BLaER1 (cell line): ENCODE data around the gene GPR39.

Source experiments
- H3K27ac ChIP-seq: shearing (Covaris generic); formaldehyde crosslinking; 2 replicates; pipeline ENCODE4 v1.8.1; 2022
- H3K27me3 ChIP-seq: shearing (Covaris generic); formaldehyde crosslinking; 2 replicates; pipeline ENCODE4 v1.8.1; 2022
- H3K36me3 ChIP-seq: shearing (Covaris generic); formaldehyde crosslinking; 2 replicates; pipeline ENCODE4 v1.8.1; 2022
- H3K4me1 ChIP-seq: shearing (Covaris generic); formaldehyde crosslinking; 2 replicates; pipeline ENCODE4 v1.8.1; 2022
- H3K4me2 ChIP-seq: shearing (Covaris generic); formaldehyde crosslinking; 2 replicates; pipeline ENCODE4 v1.8.1; 2022
- H3K4me3 ChIP-seq: shearing (Covaris generic); formaldehyde crosslinking; 2 replicates; pipeline ENCODE4 v1.8.1; 2022
- H3K9ac ChIP-seq: shearing (Covaris generic); formaldehyde crosslinking; 2 replicates; pipeline ENCODE4 v1.8.1; 2022
- H3K9me3 ChIP-seq: shearing (Covaris generic); formaldehyde crosslinking; 2 replicates; pipeline ENCODE4 v1.8.1; 2022
- H4K20me1 ChIP-seq: shearing (Covaris generic); formaldehyde crosslinking; 2 replicates; pipeline ENCODE4 v1.8.1; 2022
- Cebpa-rat ChIP-seq: shearing (Covaris generic); IDR thresholded peaks from 2 replicates; pipeline ENCODE4 v1.8.1; 2022

GPR39 gene

DNA sequence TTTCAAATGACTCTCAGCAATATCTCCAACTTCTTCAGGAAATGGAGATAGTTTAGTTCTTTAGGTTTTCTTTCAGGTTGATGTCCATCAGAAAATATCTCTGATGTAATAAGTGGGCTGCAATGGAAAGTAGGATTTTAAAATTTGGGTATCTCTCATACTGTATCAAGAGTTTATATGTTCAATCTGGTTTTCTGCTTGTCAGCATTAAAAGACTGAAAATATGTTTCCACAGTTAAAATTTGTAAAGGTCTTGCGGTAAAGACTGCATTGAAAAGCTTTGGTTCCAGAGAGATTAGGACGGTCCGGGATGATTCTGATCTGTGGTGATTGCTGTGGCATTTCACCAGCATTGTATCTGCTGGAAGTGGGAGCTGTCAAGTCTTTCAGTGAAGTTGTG, 170.2 kb downstream of the GPR39 start:
- Histone ChIP-seq H3K4me2 (no peak overlapping the region), H3K9me3 (no peaks in the 10 kb centered on the region), H3K27ac (no peak overlapping the region), H3K4me1 (no peaks in the 10 kb centered on the region), H4K20me1 (no peaks in the 10 kb centered on the region), H3K36me3 (no peaks in the 10 kb centered on the region), H3K9ac (no peak overlapping the region), H3K4me3 (no peak overlapping the region), H3K27me3 (no peaks in the 10 kb centered on the region)
- TF ChIP-seq Cebpa-rat = no peak

GRCh38 chr2:132588576-132588975, 172.0 kb downstream of the GPR39 start:
- TF ChIP-seq Cebpa-rat = no peak
- Histone ChIP-seq H3K27ac (no peak overlapping the region), H3K4me3 (no peak overlapping the region)

GRCh38 chr2:132589111-132589830, 172.7 kb downstream of the GPR39 start:
- no peak for TF ChIP-seq Cebpa-rat
- H3K27me3 ChIP-seq = no peaks in the 10 kb centered on the region
- no peaks in the 10 kb centered on the region for H4K20me1 ChIP-seq
- no peaks in the 10 kb centered on the region for H3K36me3 ChIP-seq
- H3K4me1 ChIP-seq = no peaks in the 10 kb centered on the region
- H3K4me2 ChIP-seq = no peak overlapping the region
- H3K27ac ChIP-seq = no peak overlapping the region
- H3K9ac ChIP-seq = no peak overlapping the region
- no peak overlapping the region for H3K4me3 ChIP-seq
- no peaks in the 10 kb centered on the region for H3K9me3 ChIP-seq

More at GRCh38 chr2:132588576-132588975, 172.0 kb downstream of the GPR39 start:
- no peaks in the 10 kb centered on the region for H4K20me1 ChIP-seq
- no peaks in the 10 kb centered on the region for H3K9me3 ChIP-seq
- no peak overlapping the region for H3K4me2 ChIP-seq
- no peaks in the 10 kb centered on the region for H3K36me3 ChIP-seq
- H3K9ac ChIP-seq = no peak overlapping the region
- no peaks in the 10 kb centered on the region for H3K4me1 ChIP-seq
- H3K27me3 ChIP-seq = no peaks in the 10 kb centered on the region

GRCh38 chr2:132589966-132590365, 173.4 kb downstream of the GPR39 start:
- Histone ChIP-seq H3K4me2 (no peak overlapping the region), H3K9ac (no peak overlapping the region), H3K27ac (no peak overlapping the region), H3K4me3 (no peak overlapping the region), H4K20me1 (no peaks in the 10 kb centered on the region), H3K27me3 (no peaks in the 10 kb centered on the region), H3K9me3 (no peaks in the 10 kb centered on the region), H3K4me1 (no peaks in the 10 kb centered on the region), H3K36me3 (no peaks in the 10 kb centered on the region)
- no peak for TF ChIP-seq Cebpa-rat

DNA sequence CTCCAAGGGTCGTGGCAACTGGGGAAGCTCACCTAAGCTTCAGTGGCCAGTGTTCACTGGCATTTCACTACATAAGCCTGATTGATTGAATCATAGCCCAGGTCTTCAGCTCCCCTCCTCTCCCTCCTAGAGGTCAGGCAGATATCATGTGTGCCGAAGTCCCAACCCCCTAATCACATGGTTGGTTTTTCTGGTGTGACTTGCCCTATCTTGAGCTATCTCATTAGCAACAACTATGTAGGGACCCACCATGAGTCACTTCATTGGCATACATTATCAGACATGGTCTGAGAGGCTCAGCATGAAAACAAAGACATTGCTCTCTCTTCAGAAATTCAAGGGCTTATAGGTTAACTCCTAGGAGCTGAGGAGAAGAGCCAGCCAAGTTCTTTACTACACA, 176.6 kb downstream of the GPR39 start:
- Histone ChIP-seq H3K4me3 (no peak overlapping the region), H3K4me2 (no peak overlapping the region), H3K9ac (no peak overlapping the region), H3K36me3 (no peaks in the 10 kb centered on the region), H3K4me1 (no peaks in the 10 kb centered on the region), H3K27ac (no peak overlapping the region), H3K27me3 (no peaks in the 10 kb centered on the region), H4K20me1 (no peaks in the 10 kb centered on the region), H3K9me3 (no peaks in the 10 kb centered on the region)
- no peak for TF ChIP-seq Cebpa-rat

- no peaks in the 10 kb centered on the region for H3K27me3 ChIP-seq
- no peak overlapping the region for H3K4me3 ChIP-seq
- H3K27ac ChIP-seq = no peak overlapping the region
- H3K4me1 ChIP-seq = no peaks in the 10 kb centered on the region
- H4K20me1 ChIP-seq = no peaks in the 10 kb centered on the region
- H3K4me2 ChIP-seq = no peak overlapping the region
- no peaks in the 10 kb centered on the region for H3K36me3 ChIP-seq
- H3K9ac ChIP-seq = no peak overlapping the region
- H3K9me3 ChIP-seq = no peaks in the 10 kb centered on the region
- no peak for TF ChIP-seq Cebpa-rat
These were observed 178.6 kb downstream of the GPR39 start for GRCh38 chr2:132595186-132595585.

DNA sequence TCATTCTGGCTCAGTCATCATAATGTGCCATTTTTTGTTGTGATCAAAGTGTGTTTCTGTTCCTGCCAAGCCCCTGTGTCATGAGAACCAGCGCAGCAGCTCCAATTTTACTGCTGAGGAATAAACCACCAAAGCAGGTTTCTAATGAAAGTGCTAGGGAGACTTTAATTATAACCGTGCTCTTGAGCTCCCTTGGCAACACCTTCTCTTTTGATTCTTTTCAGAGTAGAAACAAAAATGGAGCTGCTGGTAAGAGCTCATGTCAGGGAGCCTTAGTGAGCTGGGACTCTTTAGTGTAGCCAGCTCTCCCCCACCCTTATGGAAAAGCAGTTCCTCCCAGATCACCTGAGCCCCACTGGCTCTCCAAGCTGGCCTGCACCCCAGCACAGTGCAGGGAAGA, 179.1 kb downstream of the GPR39 start:
- Histone ChIP-seq H3K27me3 (no peaks in the 10 kb centered on the region), H3K27ac (no peak overlapping the region), H3K9ac (no peak overlapping the region), H3K4me2 (no peak overlapping the region), H3K9me3 (no peaks in the 10 kb centered on the region), H3K4me3 (no peak overlapping the region), H3K36me3 (no peaks in the 10 kb centered on the region), H3K4me1 (no peaks in the 10 kb centered on the region), H4K20me1 (no peaks in the 10 kb centered on the region)
- TF ChIP-seq Cebpa-rat = no peak

- Histone ChIP-seq H3K4me1 (no peaks in the 10 kb centered on the region), H3K36me3 (no peaks in the 10 kb centered on the region), H3K27ac (no peak overlapping the region), H3K9me3 (no peaks in the 10 kb centered on the region), H4K20me1 (no peaks in the 10 kb centered on the region), H3K4me3 (no peak overlapping the region), H3K4me2 (no peak overlapping the region), H3K27me3 (no peaks in the 10 kb centered on the region), H3K9ac (no peak overlapping the region)
- no peak for TF ChIP-seq Cebpa-rat
These were observed 180.6 kb downstream of the GPR39 start for GRCh38 chr2:132597166-132597565.

DNA sequence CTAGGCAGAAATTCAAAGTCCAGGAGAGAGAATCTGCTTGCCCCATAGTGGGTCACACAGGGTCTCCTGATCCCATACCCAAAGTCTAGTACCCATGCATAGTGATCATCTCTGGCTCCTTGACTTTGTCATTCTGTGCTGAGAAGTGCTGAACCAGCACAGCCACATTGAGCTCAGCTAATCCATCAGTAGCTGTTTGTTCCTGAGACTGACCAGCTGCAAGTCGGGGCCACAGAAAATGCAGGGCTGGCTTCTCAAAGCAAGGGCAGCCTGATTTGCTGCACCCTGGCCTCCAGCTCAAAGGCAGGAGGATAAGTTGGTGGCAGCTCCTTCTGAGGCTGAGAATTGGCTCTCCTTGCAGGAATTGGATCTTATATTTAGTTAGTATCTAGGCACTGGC, 181.2 kb downstream of the GPR39 start:
- H3K27ac ChIP-seq = no peak overlapping the region
- H3K9ac ChIP-seq = no peak overlapping the region
- no peak overlapping the region for H3K4me3 ChIP-seq
- no peaks in the 10 kb centered on the region for H3K9me3 ChIP-seq
- H3K4me1 ChIP-seq = no peaks in the 10 kb centered on the region
- H3K36me3 ChIP-seq = no peaks in the 10 kb centered on the region
- no peaks in the 10 kb centered on the region for H3K27me3 ChIP-seq
- H4K20me1 ChIP-seq = no peaks in the 10 kb centered on the region
- H3K4me2 ChIP-seq = no peak overlapping the region
- TF ChIP-seq Cebpa-rat = no peak

- H3K36me3 ChIP-seq = no peaks in the 10 kb centered on the region
- no peaks in the 10 kb centered on the region for H4K20me1 ChIP-seq
- no peak overlapping the region for H3K27ac ChIP-seq
- no peaks in the 10 kb centered on the region for H3K9me3 ChIP-seq
- no peak for TF ChIP-seq Cebpa-rat
- no peak overlapping the region for H3K4me2 ChIP-seq
- no peak overlapping the region for H3K9ac ChIP-seq
- H3K4me3 ChIP-seq = no peak overlapping the region
- H3K4me1 ChIP-seq = no peaks in the 10 kb centered on the region
- H3K27me3 ChIP-seq = no peaks in the 10 kb centered on the region
These were observed 181.9 kb downstream of the GPR39 start for GRCh38 chr2:132598536-132598935.

DNA sequence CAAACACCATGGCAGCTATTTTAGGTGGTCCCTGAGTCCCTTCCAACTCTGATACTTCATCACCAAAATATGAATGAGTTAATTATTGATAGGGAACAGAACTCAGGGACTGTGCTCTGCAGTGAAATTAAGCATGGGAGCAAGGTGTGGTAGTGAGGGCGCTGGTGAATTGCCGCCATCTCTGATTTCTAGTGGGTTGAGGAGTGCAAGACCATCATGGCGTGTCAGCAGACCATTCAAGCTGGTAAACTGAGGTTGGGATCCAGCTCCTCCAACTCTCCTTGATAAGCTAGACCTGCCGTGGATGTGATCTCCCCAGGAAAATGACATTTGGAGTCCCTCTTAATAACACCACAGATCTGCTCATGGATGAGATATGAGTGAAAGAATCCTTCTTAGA, 183.0 kb downstream of the GPR39 start:
- no peak overlapping the region for H3K4me2 ChIP-seq
- H3K36me3 ChIP-seq = no peaks in the 10 kb centered on the region
- no peaks in the 10 kb centered on the region for H3K9me3 ChIP-seq
- no peaks in the 10 kb centered on the region for H3K4me1 ChIP-seq
- H3K9ac ChIP-seq = no peak overlapping the region
- no peaks in the 10 kb centered on the region for H3K27me3 ChIP-seq
- TF ChIP-seq Cebpa-rat = no peak
- H3K4me3 ChIP-seq = no peak overlapping the region
- H4K20me1 ChIP-seq = no peaks in the 10 kb centered on the region
- no peak overlapping the region for H3K27ac ChIP-seq
